PC-3 (cell line): Measurements from ENCODE around the gene ABCC8.

ENCODE experiments used
- CTCF ChIP-seq: fragments of 300-600 bp; sonication (generic); conservative IDR thresholded peaks from 2 replicates; pipeline ENCODE4 v1.5.1; 2017; ENCODE audit warnings: antibody characterized with exemption, low read depth, mild to moderate bottlenecking, low read length
- EZH2 ChIP-seq: fragments of 300-600 bp; sonication (generic); IDR thresholded peaks from one replicate; pipeline ENCODE4 v1.6.1; 2017; ENCODE audit warnings: antibody characterized with exemption, mild to moderate bottlenecking, low read length; ENCODE audit not compliant: unreplicated experiment

GRCh38 chr11:17508791-17509190 lies 32.1 kb upstream of the ABCC8 start:
- TF ChIP-seq CTCF (no peak), EZH2 (no peak)
